GM19238 (cell line): ENCODE results near the gene RAB3GAP1.
"Not testable (repeated sequence)": the region's sequence is repeated elsewhere in the genome, so short reads cannot be mapped to it uniquely, and the experiment has no call there.

ENCODE experiments used
- DNase-seq: peaks from one replicate; pipeline ENCODE4 v3.0.0; 2011; ENCODE audit warnings: low spot score; ENCODE audit not compliant: insufficient read length

Gene RAB3GAP1

DNA sequence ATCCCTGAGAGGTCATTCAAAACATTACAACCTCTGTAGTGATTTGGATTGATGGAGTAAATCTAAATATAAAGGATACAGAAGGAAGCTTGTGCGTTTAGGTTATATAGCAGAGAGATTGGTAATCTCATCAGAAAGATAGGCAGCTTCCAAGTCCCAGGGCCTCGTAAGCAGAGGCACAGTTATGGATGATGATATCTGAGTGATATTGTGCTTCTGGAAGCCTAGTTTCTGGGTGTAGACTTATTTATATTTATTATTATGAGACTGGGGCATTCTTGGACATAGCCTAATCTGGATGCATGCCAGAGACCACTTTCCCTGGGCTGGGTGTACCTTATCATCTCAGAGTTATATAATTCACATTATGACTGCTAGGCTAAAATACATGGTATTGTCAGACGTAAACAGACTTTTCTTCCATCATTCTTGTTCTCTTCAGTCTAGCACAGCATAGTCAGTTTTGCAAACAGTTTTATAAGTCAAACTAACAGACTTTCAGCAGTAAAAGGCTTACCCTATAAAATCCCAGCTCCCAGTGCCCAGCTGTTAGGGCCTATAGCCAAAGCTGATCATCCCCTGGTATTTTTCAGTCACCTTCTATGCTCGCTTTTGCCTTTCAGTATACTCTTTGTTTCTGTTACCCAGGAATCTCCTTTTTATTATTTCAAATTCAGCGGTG, 47.9 kb downstream of the RAB3GAP1 start:
- DNase-seq, result no peak

DNA sequence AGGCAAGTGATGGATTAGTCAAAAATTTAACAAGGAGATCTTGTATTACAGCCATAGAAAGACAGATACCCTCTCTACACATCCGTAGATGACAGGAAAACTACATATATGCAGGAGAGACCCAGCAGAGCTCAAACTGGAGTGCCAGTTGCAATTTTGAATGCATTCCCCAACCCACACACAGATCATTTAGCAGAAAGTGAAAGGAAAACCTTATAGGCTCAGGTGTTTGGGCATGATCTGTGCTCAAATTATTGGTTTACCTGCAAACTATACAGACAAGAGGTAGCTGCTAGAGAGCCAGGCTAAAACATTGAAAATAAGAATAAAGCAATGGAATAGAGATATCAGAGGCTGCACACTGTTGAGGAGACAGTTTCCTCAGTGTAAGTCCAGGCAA, 51.8 kb downstream of the RAB3GAP1 start:
- no peak for DNase-seq

DNA sequence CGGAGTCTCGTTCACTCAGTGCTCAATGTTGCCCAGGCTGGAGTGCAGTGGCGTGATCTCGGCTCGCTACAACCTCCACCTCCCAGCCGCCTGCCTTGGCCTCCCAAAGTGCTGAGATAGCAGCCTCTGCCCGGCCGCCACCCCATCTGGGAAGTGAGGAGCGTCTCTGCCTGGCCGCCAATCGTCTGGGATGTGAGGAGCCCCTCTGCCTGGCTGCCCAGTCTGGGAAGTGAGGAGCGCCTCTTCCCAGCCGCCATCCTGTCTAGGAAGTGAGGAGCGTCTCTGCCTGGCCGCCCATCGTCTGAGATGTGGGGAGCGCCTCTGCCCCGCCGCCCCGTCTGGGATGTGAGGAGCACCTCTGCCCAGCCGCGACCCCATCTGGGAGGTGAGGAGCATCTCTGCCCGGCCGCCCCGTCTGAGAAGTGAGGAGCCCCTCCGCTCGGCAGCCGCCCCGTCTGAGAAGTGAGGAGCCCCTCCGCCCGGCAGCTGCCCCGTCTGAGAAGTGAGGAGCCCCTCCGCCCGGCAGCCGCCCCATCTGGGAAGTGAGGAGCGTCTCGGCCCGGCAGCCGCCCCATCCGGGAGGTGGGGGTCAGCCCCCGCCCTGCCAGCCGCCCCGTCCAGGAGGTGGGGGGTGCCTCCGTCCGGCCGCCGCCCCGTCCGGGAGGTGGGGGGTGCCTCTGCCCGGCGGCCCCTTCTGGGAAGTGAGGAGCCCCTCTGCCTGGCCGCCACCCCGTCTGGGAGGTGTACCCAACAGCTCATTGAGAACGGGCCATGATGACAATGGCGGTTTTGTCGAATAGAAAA, 53.6 kb downstream of the RAB3GAP1 start:
- DNase-seq, result not testable (repeated sequence)

DNA sequence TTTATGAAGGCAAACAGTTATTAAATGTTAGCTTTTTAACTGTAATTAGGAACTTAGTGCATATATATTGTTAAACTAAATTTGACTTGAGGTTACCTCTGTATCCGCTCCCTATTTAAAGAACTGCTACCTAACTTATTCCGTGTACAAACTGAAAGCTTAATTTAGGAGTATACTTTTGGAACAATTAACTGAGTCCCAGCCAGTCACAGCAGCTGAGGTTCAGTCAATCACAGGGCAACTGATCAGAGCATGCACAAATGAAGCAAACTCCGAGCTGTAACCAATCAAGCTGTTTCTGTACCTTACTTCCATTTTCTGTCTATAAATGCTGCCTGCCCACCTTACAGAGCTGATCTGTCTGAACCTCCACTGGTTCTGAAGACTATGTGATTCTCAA, 61.2 kb downstream of the RAB3GAP1 start:
- DNase-seq, result no peak

DNA sequence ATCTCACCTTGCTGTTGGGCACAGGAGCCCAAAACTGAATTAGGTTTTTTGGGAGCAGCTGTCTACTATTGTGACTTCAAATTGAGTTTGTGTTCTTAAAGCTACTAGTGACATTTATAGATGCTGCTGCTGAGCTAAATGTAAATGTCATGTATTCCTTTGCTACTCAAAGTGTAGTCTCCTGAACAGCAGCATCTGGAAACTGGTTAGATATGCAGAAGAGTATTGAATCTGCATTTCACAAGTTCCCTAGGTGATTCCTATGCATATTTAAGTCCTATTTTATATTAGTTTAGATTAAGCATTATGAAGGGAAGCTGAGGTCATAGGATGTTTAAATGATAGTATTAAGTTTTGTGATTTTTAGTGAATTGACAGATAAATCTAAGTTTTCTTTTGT, 67.5 kb downstream of the RAB3GAP1 start:
- DNase-seq, result no peak

DNA sequence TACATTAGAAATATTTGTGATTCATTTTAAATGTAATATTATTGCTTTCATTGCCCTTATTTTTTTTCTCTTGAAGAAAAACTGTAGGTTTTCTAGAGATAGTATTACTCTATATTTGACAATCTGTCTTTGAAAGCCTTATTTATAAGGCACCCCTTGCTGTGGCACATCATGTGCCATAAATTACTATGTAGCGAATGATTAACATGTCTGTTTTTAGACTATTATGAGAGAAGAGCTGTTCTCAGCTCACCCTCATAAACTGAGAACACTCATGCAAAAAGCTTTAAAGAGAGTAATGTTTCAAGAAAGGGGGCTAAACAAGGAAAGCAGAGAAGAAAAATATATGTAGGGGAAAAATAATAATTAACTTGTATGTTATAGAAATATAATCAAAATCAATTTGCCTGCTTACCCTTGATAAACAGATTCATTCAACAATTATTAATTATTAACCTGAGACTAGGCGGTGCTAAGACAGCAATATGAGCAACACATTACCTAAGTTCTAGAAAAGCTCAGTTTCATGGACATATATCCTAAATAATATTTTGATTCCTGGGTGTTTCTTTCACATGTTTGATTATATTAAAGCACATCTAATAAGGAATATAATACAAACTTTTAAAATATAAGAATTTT, 69.0 kb downstream of the RAB3GAP1 start:
- no peak for DNase-seq

DNA sequence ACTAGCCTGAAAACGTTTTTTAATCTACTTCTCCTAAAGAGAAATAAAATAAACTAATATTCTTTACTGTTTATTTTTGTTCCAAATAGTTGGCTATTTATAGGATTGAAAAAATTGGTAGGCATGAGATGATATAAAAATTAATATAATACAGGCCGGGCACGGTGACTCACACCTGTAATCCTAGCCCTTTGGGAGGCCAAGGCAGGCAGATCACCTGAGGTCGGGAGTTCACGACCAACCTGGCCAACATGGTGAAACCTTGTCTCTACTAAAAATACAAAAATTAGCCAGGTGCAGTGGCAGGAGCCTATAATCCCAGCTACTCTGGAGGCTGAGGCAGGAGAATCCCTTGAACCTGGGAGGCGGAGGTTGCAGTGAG, 69.6 kb downstream of the RAB3GAP1 start:
- not testable (repeated sequence) for DNase-seq

DNA sequence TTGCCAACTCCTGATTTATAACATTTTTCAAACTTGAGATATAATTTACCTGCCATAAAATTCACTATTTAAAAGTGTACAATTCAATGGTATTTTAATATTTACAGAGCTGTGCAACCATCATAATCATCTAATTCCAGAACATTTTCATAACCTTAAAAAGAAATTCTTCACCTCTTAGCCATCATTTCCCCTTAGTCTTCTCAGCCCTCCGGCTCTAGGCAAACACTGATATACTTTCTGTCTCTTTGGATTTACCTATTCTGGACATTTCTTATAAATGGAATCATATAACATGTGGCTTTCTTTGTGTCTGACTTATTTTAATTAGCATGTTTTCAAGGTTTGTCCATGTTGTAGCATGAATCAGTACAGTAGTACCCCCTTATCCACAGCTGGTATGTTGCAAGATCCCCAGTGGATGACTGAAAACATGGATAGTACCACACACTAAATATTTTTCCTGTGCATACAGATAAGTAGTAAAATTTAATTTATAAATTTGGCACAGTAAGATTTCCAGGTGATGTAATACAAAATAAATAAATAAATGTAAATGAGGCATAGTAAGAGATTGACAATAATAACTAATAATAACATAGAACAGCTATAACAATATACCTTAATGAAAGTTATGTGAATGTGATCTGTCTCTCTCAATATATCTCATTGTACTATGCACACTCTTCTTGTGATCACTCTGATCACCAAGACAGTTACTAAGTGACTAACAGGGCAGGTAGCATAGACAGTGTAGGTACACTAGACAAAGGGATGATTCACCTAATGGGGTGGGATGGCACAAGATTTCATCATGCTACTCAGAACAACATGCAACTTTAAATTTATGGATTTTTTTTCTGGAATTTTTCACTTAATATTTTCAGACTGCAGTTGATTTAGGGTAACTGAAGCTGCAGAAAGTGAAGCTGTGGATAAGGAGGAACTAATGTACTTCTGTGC, 73.1 kb downstream of the RAB3GAP1 start:
- no peak for DNase-seq

DNA sequence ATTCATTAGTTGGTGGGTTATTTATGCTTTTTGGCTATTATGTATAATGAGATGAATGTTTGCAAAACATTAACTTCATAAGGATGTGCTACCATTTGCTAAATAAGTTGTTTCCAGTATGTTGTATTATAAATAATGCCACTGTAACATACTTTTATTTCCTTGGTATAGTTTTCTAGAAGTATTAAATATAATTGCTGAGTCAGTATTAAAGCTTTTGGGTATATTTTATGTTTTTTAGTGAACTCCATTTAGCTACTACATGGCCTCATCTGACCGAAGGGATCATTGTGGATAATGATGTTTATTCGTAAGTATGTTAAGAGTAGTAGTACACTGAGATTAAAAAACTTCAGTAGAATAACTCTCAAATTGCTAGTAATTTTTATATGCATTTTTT, 73.8 kb downstream of the RAB3GAP1 start:
- DNase-seq, result no peak

DNA sequence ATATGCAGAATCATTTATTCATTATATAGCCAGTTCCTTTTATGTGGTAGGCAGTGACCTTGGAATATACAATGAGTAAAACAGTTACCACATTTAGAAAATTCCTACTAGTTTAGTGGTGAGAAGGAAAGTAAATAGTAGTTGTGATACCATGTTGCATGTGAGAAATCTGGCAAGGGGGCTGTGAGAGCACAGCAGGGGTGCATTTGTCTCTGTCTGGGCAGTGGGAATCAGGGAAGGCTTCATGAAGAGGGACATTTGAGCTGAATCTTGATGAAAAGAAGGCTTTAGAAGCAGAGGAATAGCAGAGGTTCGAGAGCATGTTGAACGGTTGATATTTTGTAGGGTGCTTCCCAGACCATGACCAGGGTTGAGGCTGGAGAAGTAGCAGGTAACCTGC, 78.7 kb downstream of the RAB3GAP1 start:
- no peak for DNase-seq

DNA sequence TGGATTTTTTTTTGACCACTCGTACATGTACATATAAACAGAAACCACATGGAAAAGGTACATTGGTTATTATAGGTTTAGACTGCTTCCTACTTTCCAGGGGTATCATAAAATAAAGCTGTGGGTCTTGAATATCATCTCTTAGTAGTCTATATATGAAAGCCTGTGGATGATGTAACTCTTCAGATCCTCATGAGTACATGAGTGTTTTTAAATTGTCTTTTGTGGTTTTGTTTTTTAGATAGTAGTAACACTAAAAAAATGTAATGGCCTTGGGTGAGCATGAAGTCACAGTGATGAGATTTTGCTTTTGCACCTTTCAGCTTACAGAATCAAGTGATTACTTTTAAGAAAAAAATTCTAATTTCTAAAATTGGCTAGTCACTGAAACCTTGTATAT, 80.2 kb downstream of the RAB3GAP1 start:
- no peak for DNase-seq

DNA sequence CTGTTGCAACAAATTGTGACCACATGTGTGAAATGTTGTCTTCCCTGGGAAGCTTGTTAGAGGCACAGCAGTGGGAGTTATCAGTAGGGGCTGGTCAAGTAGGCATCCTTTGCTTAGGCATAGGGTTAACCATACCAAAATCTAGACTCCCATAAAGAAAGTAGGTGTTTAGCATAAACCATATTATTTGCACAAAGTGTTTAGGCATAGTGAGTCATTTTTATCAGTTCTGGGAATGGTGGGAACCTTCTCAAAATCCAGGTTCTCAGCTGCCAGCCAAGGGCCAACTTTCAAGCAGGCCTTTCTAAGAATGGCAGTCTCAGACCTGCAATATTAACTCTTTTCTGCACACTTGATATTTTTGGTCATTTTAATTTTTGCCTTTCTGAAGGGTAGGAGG, 88.5 kb downstream of the RAB3GAP1 start:
- DNase-seq, result no peak

DNA sequence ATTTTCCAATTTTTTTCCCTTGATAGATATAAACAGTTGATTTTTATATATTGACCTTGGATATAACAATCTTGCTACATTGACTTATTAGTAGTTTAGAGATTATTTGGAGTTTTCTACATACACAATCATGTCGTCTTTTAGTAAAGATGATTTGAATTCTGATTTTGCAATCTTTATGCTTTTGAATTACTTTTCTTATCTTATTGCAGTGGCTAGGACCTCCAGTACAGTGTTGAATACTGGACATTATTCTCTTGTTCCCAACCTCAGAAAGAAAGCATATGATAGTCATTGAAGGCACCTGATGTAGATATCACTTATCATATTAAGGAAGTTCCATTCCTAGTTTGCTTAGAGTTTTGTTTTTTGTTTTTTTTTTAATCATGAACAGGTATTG, 90.2 kb downstream of the RAB3GAP1 start:
- DNase-seq, result no peak

DNA sequence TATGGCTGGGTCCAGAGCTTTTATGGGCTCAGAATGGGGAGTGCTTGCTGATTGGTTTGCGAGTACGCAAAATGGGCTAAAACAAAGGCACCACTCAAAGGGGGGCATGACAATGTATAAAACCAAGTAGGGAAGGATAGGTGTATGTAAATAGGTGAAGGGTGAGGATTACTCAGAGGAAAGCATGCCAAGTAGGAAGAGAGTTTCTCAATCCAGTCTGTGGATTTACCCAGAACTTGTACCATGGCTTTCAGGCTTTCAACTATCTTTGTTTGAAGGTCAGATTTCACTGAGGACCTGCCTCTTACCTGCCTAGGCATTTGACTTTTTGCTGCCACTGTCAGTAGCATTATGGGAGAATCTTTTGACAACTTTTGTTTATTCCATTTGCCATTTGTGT, 92.3 kb downstream of the RAB3GAP1 start:
- DNase-seq, result no peak

DNA sequence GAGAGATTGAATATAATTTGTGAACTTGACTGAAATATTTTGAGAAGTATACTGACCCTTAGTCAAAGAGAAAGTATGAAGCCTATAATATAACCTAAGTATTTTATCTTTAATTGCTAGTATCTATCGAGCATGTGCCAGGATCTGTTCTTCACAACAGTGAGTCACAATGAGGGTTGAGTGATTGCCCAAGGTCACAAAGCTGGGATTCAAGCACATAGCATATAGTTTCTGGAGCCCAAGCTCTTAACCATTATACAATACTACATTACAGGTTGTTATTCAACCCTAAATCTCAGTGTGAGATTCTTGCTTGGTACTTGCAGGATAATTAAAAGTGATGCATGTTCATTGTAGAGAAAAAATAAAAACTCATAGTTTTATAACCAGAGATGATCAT, 97.2 kb downstream of the RAB3GAP1 start:
- no peak for DNase-seq

DNA sequence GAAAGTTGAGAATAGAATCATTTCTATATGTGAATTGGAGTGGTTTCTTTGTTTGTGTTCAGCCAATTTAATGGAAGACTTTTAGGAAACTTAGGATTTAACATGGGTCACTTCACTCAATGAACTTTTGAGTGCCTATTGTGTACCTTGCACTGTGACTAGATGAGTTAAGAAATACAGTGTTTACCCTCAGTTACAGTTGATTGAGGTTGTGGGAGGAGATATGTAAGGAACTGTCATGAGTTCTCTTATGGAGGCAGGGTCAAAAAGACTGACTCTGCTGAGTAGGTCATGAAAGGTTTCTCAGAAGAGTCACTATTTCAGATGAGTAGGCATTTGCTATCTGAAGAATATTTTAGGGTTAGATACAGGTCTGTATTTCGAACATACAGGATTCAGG, 98.6 kb downstream of the RAB3GAP1 start:
- DNase-seq, result no peak

DNA sequence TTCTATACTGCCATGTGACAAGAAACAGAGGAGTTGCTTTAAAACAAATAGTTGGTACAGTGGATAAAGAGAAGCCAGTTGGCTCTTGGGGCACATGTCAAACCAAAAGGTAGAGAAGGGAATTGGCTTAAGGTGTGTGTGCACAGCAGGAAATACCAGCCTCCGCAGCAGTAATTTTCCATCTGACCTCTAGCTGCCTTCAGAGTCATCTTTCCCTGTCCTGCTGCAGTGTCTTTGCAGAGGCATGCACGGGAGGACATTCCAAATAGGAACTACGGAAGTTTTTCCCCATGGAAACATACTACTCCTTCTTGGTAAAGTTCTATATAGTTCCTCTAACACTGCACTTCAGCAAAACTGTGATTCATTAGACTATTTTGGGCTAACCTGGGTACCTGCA, 99.5 kb downstream of the RAB3GAP1 start:
- DNase-seq, result no peak

DNA sequence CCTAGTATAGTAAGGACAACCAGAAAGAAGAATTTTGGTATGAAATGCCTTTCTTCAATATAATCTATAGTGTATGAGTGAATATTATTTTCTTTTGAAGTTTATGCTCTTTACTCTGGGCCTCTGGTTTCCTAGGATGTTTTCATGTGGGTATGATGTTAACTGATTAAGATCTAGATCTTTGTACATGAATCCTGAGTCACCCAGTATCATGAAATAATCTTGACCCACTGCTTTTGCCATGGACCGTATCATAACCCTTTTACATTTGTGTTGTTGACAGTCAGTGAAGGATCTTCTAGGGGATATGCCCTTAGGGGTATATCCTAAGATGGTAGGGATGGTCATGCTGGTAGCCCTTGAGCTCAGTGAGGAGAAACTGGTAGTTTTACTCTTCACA, 100.3 kb downstream of the RAB3GAP1 start:
- no peak for DNase-seq

DNA sequence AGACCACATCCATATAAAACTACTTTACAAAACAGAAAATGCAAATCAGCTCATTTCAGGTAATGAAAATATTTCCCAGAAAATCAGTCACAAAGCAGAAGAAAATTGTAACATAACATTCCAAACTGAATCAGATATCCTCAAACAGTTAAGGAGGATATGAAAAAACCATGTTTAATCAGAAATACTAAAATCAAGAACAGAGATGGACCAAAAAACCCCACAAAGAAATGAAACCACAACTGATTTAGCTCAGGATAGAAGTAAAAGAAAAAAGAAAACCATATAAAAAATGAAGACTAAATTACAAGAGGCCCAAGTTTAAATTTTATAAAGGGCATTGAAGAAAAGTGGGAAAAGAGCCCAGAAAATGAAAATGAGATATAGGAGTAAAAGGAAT, 102.9 kb downstream of the RAB3GAP1 start:
- no peak for DNase-seq

DNA sequence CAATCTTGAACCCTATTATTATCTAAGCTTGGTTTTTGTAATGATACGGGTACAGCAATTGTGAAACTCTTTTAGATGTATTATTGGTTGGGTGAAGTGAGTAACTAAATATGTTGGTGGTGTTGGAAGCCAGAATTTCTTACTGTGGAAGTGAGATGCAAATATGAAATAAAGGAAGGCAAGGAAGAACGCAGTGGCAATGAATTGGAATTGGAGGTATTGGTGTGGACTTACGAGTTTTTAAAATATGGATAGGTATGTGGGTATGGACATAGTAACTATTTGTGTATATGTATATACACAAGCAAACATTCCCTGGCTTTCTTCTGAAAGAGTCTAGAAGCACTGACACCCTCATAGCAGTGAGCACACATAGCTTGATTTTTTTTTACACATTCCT, 105.8 kb downstream of the RAB3GAP1 start:
- no peak for DNase-seq

DNA sequence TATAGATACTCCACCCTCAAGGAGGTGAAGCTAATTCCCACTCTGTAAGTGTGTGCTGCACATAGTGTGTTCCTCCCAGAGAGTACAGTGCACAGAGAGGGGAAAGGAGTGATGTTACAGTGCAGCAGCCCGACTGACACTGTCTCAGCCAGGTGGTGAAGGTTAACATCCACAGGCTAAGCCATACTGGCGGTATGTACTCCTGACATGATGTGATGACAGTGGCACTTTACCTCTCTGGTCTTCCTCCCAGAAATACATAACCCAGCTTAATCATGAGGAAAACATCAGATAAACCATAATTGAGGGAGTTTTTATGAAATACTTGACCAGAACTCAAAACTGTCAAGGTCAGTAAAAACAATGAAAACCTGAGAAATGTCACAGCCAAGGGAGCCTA, 107.1 kb downstream of the RAB3GAP1 start:
- no peak for DNase-seq

DNA sequence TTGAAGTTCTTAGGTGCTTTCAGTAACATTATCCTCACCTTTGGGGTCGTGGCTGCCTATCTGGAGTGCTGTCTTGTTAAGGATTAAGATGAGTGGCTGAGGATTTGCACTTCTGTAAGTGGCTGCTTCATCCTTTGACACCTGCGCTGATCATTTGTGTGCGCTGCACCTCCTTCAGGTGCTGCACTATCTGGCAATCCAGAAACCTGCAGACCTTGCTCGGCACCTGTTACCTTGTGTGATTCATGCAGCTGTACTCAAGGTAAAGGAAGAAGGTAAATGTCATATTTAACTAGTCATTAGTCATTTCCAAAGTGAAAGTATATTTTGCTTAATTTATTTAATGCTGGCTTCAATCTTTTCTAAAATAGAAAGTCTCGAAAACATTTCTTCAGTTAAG, 110.3 kb downstream of the RAB3GAP1 start:
- no peak for DNase-seq
